H9 (cell line): Measurements from ENCODE around the gene LRMDA. TPM values are rescaled to one million over a fixed set of nuclear protein-coding genes. Genes with fewer than 3 reads are reported as not detected.

Experiments used
- DNase-seq: peaks from one replicate; pipeline ENCODE4 v3.0.0-alpha.2; 2017
- H2AFZ ChIP-seq: one replicate; pipeline ENCODE4 v1.6.1; 2013; ENCODE audit warnings: mild to moderate bottlenecking, low read length, control low read depth, moderate library complexity
- H2AK5ac ChIP-seq: 2 replicates; pipeline ENCODE4 v1.6.1; 2013; ENCODE audit warnings: low read length, control low read depth, mixed read lengths; ENCODE audit not compliant: insufficient read length
- H2BK120ac ChIP-seq: one replicate; pipeline ENCODE4 v1.6.1; 2013; ENCODE audit warnings: low read depth, mild to moderate bottlenecking, low read length, control low read depth, inconsistent platforms; ENCODE audit not compliant: poor library complexity, severe bottlenecking
- H2BK12ac ChIP-seq: 2 replicates; pipeline ENCODE4 v1.6.1; 2013; ENCODE audit warnings: low read length, control low read depth, mixed read lengths, low read depth; ENCODE audit not compliant: insufficient read length
- H2BK15ac ChIP-seq: 2 replicates; pipeline ENCODE4 v1.6.1; 2013; ENCODE audit warnings: low read depth, low read length, control low read depth
- H2BK20ac ChIP-seq: one replicate; pipeline ENCODE4 v1.6.1; 2013; ENCODE audit warnings: low read depth, mild to moderate bottlenecking, low read length, control low read depth, inconsistent platforms; ENCODE audit not compliant: poor library complexity, severe bottlenecking
- H2BK5ac ChIP-seq: 2 replicates; pipeline ENCODE4 v1.6.1; 2013; ENCODE audit warnings: low read length, control low read depth, mixed read lengths; ENCODE audit not compliant: insufficient read length
- H3K14ac ChIP-seq: 2 replicates; pipeline ENCODE4 v1.6.1; 2013; ENCODE audit warnings: low read length, control low read depth; ENCODE audit not compliant: insufficient read depth
- H3K18ac ChIP-seq: 2 replicates; pipeline ENCODE4 v1.6.1; 2013; ENCODE audit warnings: low read depth, mild to moderate bottlenecking, mixed read lengths, low read length, control low read depth; ENCODE audit not compliant: insufficient read length
- H3K23ac ChIP-seq: 2 replicates; pipeline ENCODE4 v1.6.1; 2013; ENCODE audit warnings: low read length, control low read depth, mixed read lengths, low read depth; ENCODE audit not compliant: insufficient read length
- H3K23me2 ChIP-seq: 2 replicates; pipeline ENCODE4 v1.6.1; 2013; ENCODE audit warnings: low read depth, mild to moderate bottlenecking, mixed read lengths, low read length, control low read depth; ENCODE audit not compliant: insufficient read length, poor library complexity, severe bottlenecking
- H3K27ac ChIP-seq: 2 replicates; pipeline ENCODE4 v1.5.1; 2013; ENCODE audit warnings: low read length, control low read depth, mixed read lengths, low read depth; ENCODE audit not compliant: insufficient read length
- H3K27me3 ChIP-seq: 2 replicates; pipeline ENCODE4 v1.6.1; 2013; ENCODE audit warnings: low read length, control low read depth, inconsistent platforms; ENCODE audit not compliant: insufficient read depth
- H3K4ac ChIP-seq: 2 replicates; pipeline ENCODE4 v1.6.1; 2013; ENCODE audit warnings: low read depth, mild to moderate bottlenecking, control low read depth, inconsistent platforms, low read length, moderate library complexity
- H3K4me1 ChIP-seq: 2 replicates; pipeline ENCODE4 v1.6.1; 2013; ENCODE audit warnings: low read length, control low read depth, inconsistent platforms; ENCODE audit not compliant: insufficient read depth
- H3K4me2 ChIP-seq: 2 replicates; pipeline ENCODE4 v1.6.1; 2013; ENCODE audit warnings: low read length, control low read depth, mixed read lengths; ENCODE audit not compliant: insufficient read length, insufficient read depth
- H3K56ac ChIP-seq: 2 replicates; pipeline ENCODE4 v1.6.1; 2013; ENCODE audit warnings: low read depth, mild to moderate bottlenecking, mixed read lengths, low read length, control low read depth; ENCODE audit not compliant: insufficient read length
- H3K79me1 ChIP-seq: 2 replicates; pipeline ENCODE4 v1.6.1; 2013; ENCODE audit warnings: low read depth, mild to moderate bottlenecking, moderate library complexity, low read length, control low read depth, inconsistent platforms; ENCODE audit not compliant: insufficient read depth, poor library complexity, severe bottlenecking
- H3K79me2 ChIP-seq: 2 replicates; pipeline ENCODE4 v1.6.1; 2013; ENCODE audit warnings: low read length, control low read depth, inconsistent platforms; ENCODE audit not compliant: insufficient read depth
- H3K9ac ChIP-seq: 2 replicates; pipeline ENCODE4 v1.6.1; 2013; ENCODE audit warnings: low read length, control low read depth, mixed read lengths; ENCODE audit not compliant: insufficient read length; ENCODE audit errors: extremely low read depth
- H3K9me3 ChIP-seq: one replicate; pipeline ENCODE4 v1.6.1; 2013; ENCODE audit warnings: low read depth, low read length, inconsistent platforms; ENCODE audit not compliant: control insufficient read depth
- H3T11ph ChIP-seq: one replicate; pipeline ENCODE4 v1.6.1; 2013; ENCODE audit warnings: mild to moderate bottlenecking, low read length, control low read depth, inconsistent platforms
- H4K20me1 ChIP-seq: one replicate; pipeline ENCODE4 v1.6.1; 2013; ENCODE audit not compliant: control insufficient read depth, insufficient read length, insufficient read depth
- H4K5ac ChIP-seq: 2 replicates; pipeline ENCODE4 v1.6.1; 2013; ENCODE audit warnings: low read depth, mild to moderate bottlenecking, mixed read lengths, low read length, control low read depth; ENCODE audit not compliant: insufficient read length
- H4K8ac ChIP-seq: replicated peaks from 2 replicates; pipeline ENCODE4 v1.6.1; 2013; ENCODE audit warnings: low read length, control low read depth, mixed read lengths, low read depth; ENCODE audit not compliant: insufficient read length
- H4K91ac ChIP-seq: 2 replicates; pipeline ENCODE4 v1.6.1; 2013; ENCODE audit warnings: low read depth, mild to moderate bottlenecking, moderate library complexity, mixed read lengths, low read length, control low read depth; ENCODE audit not compliant: insufficient read length
- H3K27ac Mint-ChIP-seq, 3 experiments: 2 replicates in 2 of 3; 3 replicates in 1 of 3; pipeline ENCODE4 v1.8.0; 2020 to 2021; ENCODE audit warnings: mixed read lengths in 3 of 3, mild to moderate bottlenecking in 1 of 3, moderate library complexity in 1 of 3
- H3K27me3 Mint-ChIP-seq: 2 replicates; pipeline ENCODE4 v1.8.0; 2021; ENCODE audit warnings: low read depth, mild to moderate bottlenecking, moderate library complexity, mixed read lengths
- H3K36me3 Mint-ChIP-seq, 3 experiments: 2 replicates in 2 of 3; 3 replicates in 1 of 3; pipeline ENCODE4 v1.8.0; 2020 to 2021; ENCODE audit warnings: low read depth in 3 of 3, mixed read lengths in 3 of 3; ENCODE audit not compliant: insufficient read depth in 1 of 3
- H3K4me1 Mint-ChIP-seq, 2 experiments: 2 replicates each; pipeline ENCODE4 v1.8.0; 2020; ENCODE audit warnings: mixed read lengths in 2 of 2
- H3K4me3 Mint-ChIP-seq, 2 experiments: 2 replicates in 1 of 2; 3 replicates in 1 of 2; pipeline ENCODE4 v1.8.0; 2020 to 2021; ENCODE audit warnings: mild to moderate bottlenecking in 2 of 2, mixed read lengths in 2 of 2, moderate library complexity in 1 of 2
- H3K9me3 Mint-ChIP-seq, 2 experiments: 2 replicates in 1 of 2; 3 replicates in 1 of 2; pipeline ENCODE4 v1.8.0; 2020; ENCODE audit warnings: mild to moderate bottlenecking in 2 of 2, mixed read lengths in 2 of 2, moderate library complexity in 1 of 2
- CTCF ChIP-seq: fragments of 200-600 bp; sonication (generic); conservative IDR thresholded peaks from 3 replicates; pipeline ENCODE4 v1.8.0; 2021; ENCODE audit warnings: antibody characterized with exemption, mild to moderate bottlenecking
- WGBS: extraction: QIAGEN DNeasy Blood & Tissue Kit; methylation state at CpG from one replicate; pipeline ENCODE4 v1.1.7; 2013; ENCODE audit warnings: missing lambda C conversion rate, low lambda C conversion rate, mixed read lengths; ENCODE audit not compliant: insufficient read length; ENCODE audit errors: extremely low coverage; 5-methylcytosine and 5-hydroxymethylcytosine counted together
- total RNA-seq: library from RNA; stranded (reverse); gene quantifications from 2 replicates; pipeline ENCODE4 v1.2.1, GENCODE V29; 2021

Gene LRMDA
- total RNA-seq, 1 experiment from 2014 or later, result 1.8 TPM

DNA sequence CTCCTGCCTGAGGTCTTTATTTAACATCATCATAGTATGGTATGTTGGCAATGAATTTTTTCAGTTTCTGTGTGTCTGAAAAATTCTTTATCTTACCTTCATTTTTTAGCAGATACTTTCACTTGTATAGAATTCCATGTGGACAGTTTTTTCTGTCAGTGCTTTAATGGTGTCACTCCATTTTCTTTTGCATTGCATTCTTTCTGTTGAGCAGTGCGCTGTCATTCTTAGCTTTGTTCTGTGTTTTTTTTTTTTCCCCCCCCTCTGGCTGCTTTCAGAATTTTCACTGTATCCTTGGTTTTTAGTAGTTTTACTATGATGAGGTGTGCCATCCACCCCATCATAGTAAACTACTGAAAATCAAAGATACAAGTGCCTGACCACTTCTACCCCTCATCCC lies 120.7 kb downstream of the LRMDA start:
- no peaks in the 10 kb centered on the region for H3K79me1 ChIP-seq
- H3K27me3 ChIP-seq, result no peaks in the 10 kb centered on the region
- H3K23me2 ChIP-seq, result no peaks in the 10 kb centered on the region
- no peak overlapping the region for H2BK15ac ChIP-seq
- H2BK20ac ChIP-seq, result no peak overlapping the region
- H3K14ac ChIP-seq, result no peak overlapping the region
- WGBS, result no CpG with 5 or more reads among the region's 1 CpG
- no peaks in the 10 kb centered on the region for H3K4me1 ChIP-seq
- no peak overlapping the region for H3K56ac ChIP-seq
- H2BK12ac ChIP-seq, result no peak overlapping the region
- TF ChIP-seq CTCF, result no peak
- H3K9ac ChIP-seq, result no peak overlapping the region
- H2BK120ac ChIP-seq, result no peak overlapping the region
- no peaks in the 10 kb centered on the region for H3K79me2 ChIP-seq
- H2AK5ac ChIP-seq, result no peak overlapping the region
- H3K23ac ChIP-seq, result no peak overlapping the region
- no peak overlapping the region for H3K18ac ChIP-seq
- Mint-ChIP-seq H3K27me3 (peaks cover 7% of the 10 kb centered on the region), H3K9me3 (peaks cover 13 to 25% of the 10 kb centered on the region in 2 experiments), H3K4me1 (no peaks in the 10 kb centered on the region), H3K27ac (no peak overlapping the region), H3K4me3 (no peak overlapping the region), H3K36me3 (peaks cover 3 to 10% (median 6%) of the 10 kb centered on the region in 3 experiments; a peak in 5 of 7 replicates)
- H4K91ac ChIP-seq, result no peak overlapping the region
- no peak overlapping the region for H3K4ac ChIP-seq
- no peak overlapping the region for H3K4me2 ChIP-seq
- H3T11ph ChIP-seq, result no peak overlapping the region
- H4K20me1 ChIP-seq, result no peaks in the 10 kb centered on the region
- no peak overlapping the region for H4K8ac ChIP-seq
- H4K5ac ChIP-seq, result no peak overlapping the region
- H2BK5ac ChIP-seq, result no peak overlapping the region
- DNase-seq, result no peak
- H2AFZ ChIP-seq, result no peak overlapping the region
- no peak overlapping the region for H3K27ac ChIP-seq
- H3K9me3 ChIP-seq, result no peaks in the 10 kb centered on the region
